ENCODE data around the gene PPM1H. TPM values are rescaled to one million over a fixed set of nuclear protein-coding genes. Genes with fewer than 3 reads are reported as not detected.
A peak's percentile ranks its signal among the peaks of the same experiment; 100 is the strongest.

The PPM1H gene
- total RNA-seq, 6 experiments from 2014 or later = 7.0 to 20.9 (median 8.4) TPM

DNA sequence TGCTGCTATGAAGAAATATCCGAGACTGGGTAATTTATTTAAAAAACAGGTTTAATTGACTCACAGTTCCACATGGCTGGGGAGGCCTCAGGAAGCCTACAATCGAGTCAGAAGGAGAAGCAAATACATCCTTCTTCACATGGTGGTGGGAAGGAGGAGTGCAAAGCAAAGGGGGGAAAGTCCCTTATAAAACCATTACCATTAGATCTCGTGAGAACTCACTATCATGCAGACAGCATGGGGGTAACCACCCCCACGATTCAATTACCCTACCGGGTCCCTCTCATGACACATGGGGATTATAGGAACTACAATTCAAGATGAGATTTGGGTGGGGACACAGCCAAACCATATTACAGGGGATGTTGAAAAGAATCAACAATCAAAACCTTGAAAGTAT, 74.9 kb downstream of the PPM1H start:
- Mint-ChIP-seq H3K9me3 (no peaks in the 10 kb centered on the region), H3K4me1 (ENCODE audit: low read depth) (peaks cover 67% of the 10 kb centered on the region), H3K4me3 (no peak overlapping the region), H3K27ac (peak overlapping the region; percentile 62; the same call in 1 of the 2 replicates), H3K27me3 (ENCODE audit: insufficient read depth) (peaks cover 2% of the 10 kb centered on the region), H3K36me3 (ENCODE audit: low read depth) (no peaks in the 10 kb centered on the region)
- no peak for DNase-seq
- TF ChIP-seq, protein P1, sequence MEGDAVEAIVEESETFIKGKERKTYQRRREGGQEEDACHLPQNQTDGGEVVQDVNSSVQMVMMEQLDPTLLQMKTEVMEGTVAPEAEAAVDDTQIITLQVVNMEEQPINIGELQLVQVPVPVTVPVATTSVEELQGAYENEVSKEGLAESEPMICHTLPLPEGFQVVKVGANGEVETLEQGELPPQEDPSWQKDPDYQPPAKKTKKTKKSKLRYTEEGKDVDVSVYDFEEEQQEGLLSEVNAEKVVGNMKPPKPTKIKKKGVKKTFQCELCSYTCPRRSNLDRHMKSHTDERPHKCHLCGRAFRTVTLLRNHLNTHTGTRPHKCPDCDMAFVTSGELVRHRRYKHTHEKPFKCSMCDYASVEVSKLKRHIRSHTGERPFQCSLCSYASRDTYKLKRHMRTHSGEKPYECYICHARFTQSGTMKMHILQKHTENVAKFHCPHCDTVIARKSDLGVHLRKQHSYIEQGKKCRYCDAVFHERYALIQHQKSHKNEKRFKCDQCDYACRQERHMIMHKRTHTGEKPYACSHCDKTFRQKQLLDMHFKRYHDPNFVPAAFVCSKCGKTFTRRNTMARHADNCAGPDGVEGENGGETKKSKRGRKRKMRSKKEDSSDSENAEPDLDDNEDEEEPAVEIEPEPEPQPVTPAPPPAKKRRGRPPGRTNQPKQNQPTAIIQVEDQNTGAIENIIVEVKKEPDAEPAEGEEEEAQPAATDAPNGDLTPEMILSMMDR (IDR thresholded peaks at IDR 0.05) = no peak

GRCh38 chr12:62859321-62859737, 75.6 kb downstream of the PPM1H start:
- TF ChIP-seq, protein P1 (IDR thresholded peaks at IDR 0.05) = no peak
- Mint-ChIP-seq H3K36me3 (ENCODE audit: low read depth) (no peaks in the 10 kb centered on the region), H3K27me3 (ENCODE audit: insufficient read depth) (peaks cover 2% of the 10 kb centered on the region), H3K4me3 (no peak overlapping the region), H3K27ac (no peak overlapping the region), H3K4me1 (ENCODE audit: low read depth) (peaks cover 60% of the 10 kb centered on the region), H3K9me3 (no peaks in the 10 kb centered on the region)
- DNase-seq = no peak

DNA sequence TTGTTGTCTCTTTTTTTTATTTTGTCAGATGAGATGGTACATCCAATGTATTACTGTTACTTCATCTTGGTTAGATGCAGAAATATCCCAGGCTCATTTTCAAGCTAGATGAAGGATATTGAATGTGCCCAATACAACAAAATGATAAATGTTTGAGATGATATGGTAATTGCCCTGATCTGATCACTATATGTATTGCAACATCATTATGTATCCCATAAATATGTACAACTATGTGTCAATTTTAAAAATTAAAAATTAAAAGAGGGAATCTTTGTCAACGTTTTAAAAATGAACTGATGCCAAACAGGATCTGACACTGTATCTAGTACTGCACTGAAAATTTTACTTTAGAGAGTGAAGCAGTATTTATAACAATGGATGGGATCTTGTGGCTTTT, 78.5 kb downstream of the PPM1H start:
- Mint-ChIP-seq H3K36me3 (ENCODE audit: low read depth) (no peaks in the 10 kb centered on the region), H3K27me3 (ENCODE audit: insufficient read depth) (peaks cover 2% of the 10 kb centered on the region), H3K27ac (no peak overlapping the region), H3K4me1 (ENCODE audit: low read depth) (peaks cover 31% of the 10 kb centered on the region), H3K9me3 (no peaks in the 10 kb centered on the region), H3K4me3 (no peak overlapping the region)
- TF ChIP-seq, protein P1 (IDR thresholded peaks at IDR 0.05) = no peak
- no peak for DNase-seq

GRCh38 chr12:62854024-62854423, 80.9 kb downstream of the PPM1H start:
- Mint-ChIP-seq H3K4me1 (ENCODE audit: low read depth) (peaks cover 14% of the 10 kb centered on the region), H3K27me3 (ENCODE audit: insufficient read depth) (peaks cover under 1% of the 10 kb centered on the region), H3K9me3 (no peaks in the 10 kb centered on the region), H3K27ac (no peak overlapping the region), H3K4me3 (no peak overlapping the region), H3K36me3 (ENCODE audit: low read depth) (no peaks in the 10 kb centered on the region)
- no peak for DNase-seq
- TF ChIP-seq, protein P1 (IDR thresholded peaks at IDR 0.05) = no peak

DNA sequence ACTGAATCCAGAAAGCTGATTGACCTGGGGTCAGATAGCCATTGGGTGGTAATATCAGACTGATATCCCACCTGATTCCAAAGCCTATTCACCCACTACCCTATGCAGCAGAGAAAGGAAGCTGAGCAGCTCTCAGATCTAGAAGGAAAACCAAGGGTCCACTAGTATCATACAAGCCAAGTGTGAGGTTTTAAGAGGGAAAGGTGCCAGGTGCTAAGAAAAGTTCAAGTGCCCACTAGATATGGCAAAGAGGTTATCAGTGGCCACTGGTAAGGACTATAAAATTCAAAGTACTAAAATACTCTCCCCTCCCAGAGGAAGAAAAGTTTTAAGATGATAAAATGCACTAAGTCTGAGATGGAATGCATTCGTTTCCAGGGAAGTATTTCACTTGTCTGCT, 85.6 kb downstream of the PPM1H start:
- Mint-ChIP-seq H3K27ac (peak overlapping the region; percentile 83; the same call in 1 of the 2 replicates), H3K36me3 (ENCODE audit: low read depth) (no peaks in the 10 kb centered on the region), H3K4me1 (ENCODE audit: low read depth) (peaks cover 37% of the 10 kb centered on the region), H3K9me3 (no peaks in the 10 kb centered on the region), H3K27me3 (ENCODE audit: insufficient read depth) (peaks cover 2% of the 10 kb centered on the region), H3K4me3 (no peak overlapping the region)
- TF ChIP-seq, protein P1 (IDR thresholded peaks at IDR 0.05) = no peak
- no peak for DNase-seq

GRCh38 chr12:62848418-62848817, 86.5 kb downstream of the PPM1H start:
- peak overlapping the region; percentile 83 for H3K27ac Mint-ChIP-seq
- H3K36me3 Mint-ChIP-seq (ENCODE audit: low read depth) = no peaks in the 10 kb centered on the region
- peak; percentile 89 for DNase-seq
- TF ChIP-seq, protein P1 (IDR thresholded peaks at IDR 0.05) = no peak
- peak overlapping the region; percentile 59 for H3K4me3 Mint-ChIP-seq
- H3K9me3 Mint-ChIP-seq = no peaks in the 10 kb centered on the region
- H3K27me3 Mint-ChIP-seq (ENCODE audit: insufficient read depth) = peaks cover 2% of the 10 kb centered on the region
- peaks cover 46% of the 10 kb centered on the region for H3K4me1 Mint-ChIP-seq (ENCODE audit: low read depth)

All from HFFc6 (cell line).